ENCODE data around the gene HYAL2.

GRCh38 chr3:50327129-50327528 lies 4.6 kb upstream of the HYAL2 start:
- TF ChIP-seq RAD21 (conservative IDR thresholded peaks at IDR 0.05) = no peak
- TF ChIP-seq, protein P1, sequence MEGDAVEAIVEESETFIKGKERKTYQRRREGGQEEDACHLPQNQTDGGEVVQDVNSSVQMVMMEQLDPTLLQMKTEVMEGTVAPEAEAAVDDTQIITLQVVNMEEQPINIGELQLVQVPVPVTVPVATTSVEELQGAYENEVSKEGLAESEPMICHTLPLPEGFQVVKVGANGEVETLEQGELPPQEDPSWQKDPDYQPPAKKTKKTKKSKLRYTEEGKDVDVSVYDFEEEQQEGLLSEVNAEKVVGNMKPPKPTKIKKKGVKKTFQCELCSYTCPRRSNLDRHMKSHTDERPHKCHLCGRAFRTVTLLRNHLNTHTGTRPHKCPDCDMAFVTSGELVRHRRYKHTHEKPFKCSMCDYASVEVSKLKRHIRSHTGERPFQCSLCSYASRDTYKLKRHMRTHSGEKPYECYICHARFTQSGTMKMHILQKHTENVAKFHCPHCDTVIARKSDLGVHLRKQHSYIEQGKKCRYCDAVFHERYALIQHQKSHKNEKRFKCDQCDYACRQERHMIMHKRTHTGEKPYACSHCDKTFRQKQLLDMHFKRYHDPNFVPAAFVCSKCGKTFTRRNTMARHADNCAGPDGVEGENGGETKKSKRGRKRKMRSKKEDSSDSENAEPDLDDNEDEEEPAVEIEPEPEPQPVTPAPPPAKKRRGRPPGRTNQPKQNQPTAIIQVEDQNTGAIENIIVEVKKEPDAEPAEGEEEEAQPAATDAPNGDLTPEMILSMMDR (IDR thresholded peaks at IDR 0.05; ENCODE audit: poor library complexity, severe bottlenecking) = no peak
- TF ChIP-seq SMC3 (conservative IDR thresholded peaks at IDR 0.05; ENCODE audit: poor library complexity) = no peak
- TF ChIP-seq EZH2 (IDR thresholded peaks at IDR 0.05; ENCODE audit: borderline replicate concordance, insufficient read depth, low read length, poor library complexity, severe bottlenecking) = no peak
- TF ChIP-seq POLR2AphosphoS5 (IDR thresholded peaks at IDR 0.05) = no peak
- TF ChIP-seq, protein P2, sequence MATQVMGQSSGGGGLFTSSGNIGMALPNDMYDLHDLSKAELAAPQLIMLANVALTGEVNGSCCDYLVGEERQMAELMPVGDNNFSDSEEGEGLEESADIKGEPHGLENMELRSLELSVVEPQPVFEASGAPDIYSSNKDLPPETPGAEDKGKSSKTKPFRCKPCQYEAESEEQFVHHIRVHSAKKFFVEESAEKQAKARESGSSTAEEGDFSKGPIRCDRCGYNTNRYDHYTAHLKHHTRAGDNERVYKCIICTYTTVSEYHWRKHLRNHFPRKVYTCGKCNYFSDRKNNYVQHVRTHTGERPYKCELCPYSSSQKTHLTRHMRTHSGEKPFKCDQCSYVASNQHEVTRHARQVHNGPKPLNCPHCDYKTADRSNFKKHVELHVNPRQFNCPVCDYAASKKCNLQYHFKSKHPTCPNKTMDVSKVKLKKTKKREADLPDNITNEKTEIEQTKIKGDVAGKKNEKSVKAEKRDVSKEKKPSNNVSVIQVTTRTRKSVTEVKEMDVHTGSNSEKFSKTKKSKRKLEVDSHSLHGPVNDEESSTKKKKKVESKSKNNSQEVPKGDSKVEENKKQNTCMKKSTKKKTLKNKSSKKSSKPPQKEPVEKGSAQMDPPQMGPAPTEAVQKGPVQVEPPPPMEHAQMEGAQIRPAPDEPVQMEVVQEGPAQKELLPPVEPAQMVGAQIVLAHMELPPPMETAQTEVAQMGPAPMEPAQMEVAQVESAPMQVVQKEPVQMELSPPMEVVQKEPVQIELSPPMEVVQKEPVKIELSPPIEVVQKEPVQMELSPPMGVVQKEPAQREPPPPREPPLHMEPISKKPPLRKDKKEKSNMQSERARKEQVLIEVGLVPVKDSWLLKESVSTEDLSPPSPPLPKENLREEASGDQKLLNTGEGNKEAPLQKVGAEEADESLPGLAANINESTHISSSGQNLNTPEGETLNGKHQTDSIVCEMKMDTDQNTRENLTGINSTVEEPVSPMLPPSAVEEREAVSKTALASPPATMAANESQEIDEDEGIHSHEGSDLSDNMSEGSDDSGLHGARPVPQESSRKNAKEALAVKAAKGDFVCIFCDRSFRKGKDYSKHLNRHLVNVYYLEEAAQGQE (IDR thresholded peaks at IDR 0.05; ENCODE audit: borderline replicate concordance) = no peak
- no peak for TF ChIP-seq TAF1 (IDR thresholded peaks at IDR 0.05; ENCODE audit: low read depth)
- TF ChIP-seq EP300 (conservative IDR thresholded peaks at IDR 0.05; ENCODE audit: poor library complexity, severe bottlenecking) = no peak
- TF ChIP-seq MXI1 (conservative IDR thresholded peaks at IDR 0.05; ENCODE audit: poor library complexity, severe bottlenecking) = no peak

All from neural cell (in vitro differentiated cells).